Right lobe of liver (tissue), 4 donors: ENCODE measurements around the gene EFNB2.

Source experiments
- CTCF ChIP-seq, 4 donors: fragments of 200-600 bp in 3 of 4; fragments of 450-650 bp in 1 of 4; IDR thresholded peaks; one replicate each; pipeline versions ENCODE4 v1.5.1 to v1.8.0; 2016 to 2022; ENCODE audit warnings: antibody characterized with exemption in 4 of 4, mild to moderate bottlenecking in 2 of 4
- POLR2A ChIP-seq: fragments of 450-650 bp; IDR thresholded peaks from one replicate; pipeline ENCODE4 v1.6.1; 2017; ENCODE audit warnings: antibody characterized with exemption, mild to moderate bottlenecking
- donor health status: DM: no; HTN: no; CAD: no.
- donor health status: DM: no; HTN: no; CAD: no.
- donor health status: DM: no; HTN: yes; CAD: no.

- TF ChIP-seq CTCF (IDR thresholded peaks at IDR 0.05) (no peak), POLR2A (no peak)
Measured at GRCh38 chr13:106499113-106499512, 36.3 kb downstream of the EFNB2 start.
